ENCODE measurements around the gene ZNF462. TPM values are rescaled to one million over a fixed set of nuclear protein-coding genes. Genes with fewer than 3 reads are reported as not detected.
A peak's percentile ranks its signal among the peaks of the same experiment; 100 is the strongest.
"Not testable (repeated sequence)": the region's sequence is repeated elsewhere in the genome, so short reads cannot be mapped to it uniquely, and the experiment has no call there.

Gene ZNF462
- total RNA-seq, 1 donor from 2014 or later: 32.4 TPM

DNA sequence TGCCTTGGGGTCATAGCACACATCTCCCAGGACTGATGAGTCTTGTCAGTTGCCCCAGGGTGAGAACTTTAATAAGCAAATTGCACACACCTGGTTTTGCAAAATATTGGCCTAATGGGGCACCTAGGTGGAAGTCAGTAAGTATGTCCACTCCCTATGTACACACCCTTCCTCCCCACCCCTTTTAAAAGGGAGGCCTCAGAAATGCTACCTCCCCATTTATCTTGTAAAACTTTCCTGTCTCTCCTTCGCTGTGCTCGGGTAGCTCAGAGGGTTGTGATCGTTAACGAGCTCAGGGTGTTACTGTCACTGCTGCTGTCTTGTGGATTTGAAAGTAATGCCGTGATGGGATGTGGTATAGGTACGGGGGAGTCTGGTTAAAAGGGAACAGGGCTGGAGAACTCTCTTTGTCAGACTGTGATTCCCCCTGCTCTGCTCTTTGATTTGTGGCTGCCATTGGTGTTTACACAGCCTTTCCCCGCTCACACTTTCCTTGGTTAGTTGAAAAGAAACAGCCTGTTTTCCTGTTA is 26.2 kb downstream of the ZNF462 start:
- no peak for DNase-seq

DNA sequence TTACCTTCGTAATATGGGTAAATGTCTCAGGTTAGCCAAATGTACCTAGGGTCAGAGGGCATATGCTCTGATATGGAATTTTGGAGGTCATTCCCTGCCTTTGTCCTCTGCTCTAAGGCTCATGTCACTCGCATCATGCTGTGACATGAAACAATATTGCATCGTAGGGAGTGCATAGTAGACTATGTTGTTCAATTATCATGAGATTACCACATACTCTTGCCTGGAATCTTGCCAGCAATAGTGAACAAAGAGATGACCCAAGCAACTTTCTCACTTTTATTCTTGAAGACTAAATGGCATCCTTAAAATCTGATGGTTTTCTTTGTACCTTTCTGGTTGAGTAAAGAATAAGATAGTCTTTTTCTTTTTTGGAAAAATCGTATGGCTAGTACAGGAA is 27.6 kb downstream of the ZNF462 start:
- no peak for DNase-seq

DNA sequence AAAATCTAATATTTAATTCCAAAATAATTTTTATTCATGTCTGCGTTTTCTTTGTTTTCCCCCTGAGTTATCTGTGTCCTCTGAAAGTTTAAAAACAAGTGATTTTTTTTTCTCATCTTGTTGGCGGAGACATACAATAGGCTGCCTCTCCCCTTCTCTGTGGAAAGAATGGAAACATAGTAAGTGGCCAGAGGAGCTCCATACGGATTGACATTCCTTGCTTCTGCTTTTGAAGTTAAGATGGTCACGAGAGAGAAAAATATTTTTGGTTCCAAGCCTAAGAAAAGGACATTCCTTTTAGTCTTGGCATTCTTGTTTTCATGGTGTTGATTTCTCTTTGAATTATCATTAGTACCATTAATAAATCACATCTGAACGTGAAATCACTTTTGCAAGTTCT is 28.3 kb downstream of the ZNF462 start:
- DNase-seq: no peak

DNA sequence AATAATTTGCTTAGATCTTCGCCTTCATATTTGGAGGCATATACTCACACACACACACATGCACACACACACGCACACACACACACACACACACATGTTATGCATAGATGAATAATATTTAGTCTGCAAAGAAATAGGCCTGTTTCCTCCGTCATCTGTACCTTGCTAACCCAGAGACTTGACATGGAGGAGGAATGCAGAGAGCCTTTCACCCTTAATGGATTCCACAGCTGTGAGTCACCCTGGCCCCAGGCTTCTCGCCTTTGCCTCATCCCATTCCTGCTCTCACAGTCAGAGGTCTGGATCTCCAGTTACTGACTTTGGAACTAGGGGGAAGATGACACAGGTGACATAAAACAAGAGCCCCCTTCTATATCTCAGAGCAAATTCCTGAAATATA is 29.7 kb downstream of the ZNF462 start:
- DNase-seq: peak; percentile 46

DNA sequence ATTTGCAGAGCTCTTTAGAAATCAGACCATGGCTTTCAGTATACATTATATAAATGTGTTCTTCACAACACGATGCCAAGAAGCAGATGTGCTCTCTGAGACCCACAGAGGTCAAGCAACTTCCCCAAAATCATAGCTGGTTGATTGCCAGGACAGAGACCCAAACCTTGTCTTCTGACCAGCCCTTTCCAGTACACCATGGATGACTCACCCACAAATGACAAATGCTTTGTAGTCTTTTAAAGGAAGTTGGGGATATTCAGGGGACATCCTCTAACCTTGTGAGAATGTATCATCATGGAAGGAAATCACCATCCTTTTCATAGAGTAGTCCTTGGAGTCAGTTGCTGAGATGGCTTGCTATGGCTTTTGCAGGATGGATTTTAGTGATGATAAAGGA is 30.1 kb downstream of the ZNF462 start:
- no peak for DNase-seq

DNA sequence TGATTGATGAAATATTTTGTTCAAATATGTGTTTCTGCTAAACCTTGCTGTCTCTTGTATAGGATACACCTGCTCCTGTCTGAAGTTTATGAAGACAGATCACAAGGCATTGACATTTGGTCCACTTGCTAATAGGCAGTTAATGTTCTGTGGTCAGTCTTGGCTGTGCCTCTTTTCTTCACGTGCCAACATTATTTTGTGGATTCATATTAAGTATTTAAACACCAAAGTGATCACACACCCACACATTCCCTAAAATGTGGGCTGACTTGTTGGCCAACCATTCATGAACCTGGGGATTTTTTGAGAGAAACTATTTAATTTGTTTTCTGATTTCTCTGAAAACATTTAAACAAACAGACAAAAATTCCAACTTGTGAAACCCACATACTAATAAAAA is 33.7 kb downstream of the ZNF462 start:
- no peak for DNase-seq

DNA sequence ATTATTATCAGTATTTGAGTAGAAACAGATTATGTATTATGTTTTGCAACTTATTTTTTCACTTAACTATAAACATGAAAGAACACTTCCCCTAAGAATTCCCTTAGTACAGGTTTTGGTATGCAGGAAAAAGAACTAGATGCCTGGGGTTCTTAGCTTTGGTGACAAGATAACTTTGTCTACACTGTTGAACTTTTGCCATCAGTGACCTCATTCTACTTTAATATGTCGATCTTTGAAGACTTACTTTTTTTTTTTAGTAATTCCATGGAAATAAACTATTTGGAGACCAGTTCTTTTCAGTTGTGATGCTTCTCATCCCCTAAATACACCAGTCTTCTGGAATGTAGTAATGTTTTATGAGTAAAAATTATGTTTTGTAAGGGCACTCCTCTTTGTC is 34.3 kb downstream of the ZNF462 start:
- DNase-seq: no peak

DNA sequence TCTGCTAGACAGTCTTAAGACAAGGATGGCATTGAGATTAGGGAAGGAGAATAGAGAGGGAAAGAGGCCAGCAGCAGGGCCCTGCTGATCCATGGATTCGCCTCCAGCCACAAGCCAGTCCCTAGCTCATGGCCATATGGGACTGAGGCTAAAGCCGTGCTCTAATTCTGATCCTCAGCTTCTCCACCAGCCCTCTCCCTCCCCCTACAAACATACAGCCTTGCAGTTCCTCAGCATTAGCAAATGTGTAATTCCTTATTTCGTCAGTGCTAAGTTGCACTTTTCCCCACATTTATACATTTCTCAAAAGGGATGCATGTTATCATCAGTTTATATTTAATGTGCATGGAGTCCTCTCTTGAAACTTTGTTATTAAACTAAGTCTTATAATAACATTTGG is 34.8 kb downstream of the ZNF462 start:
- no peak for DNase-seq

DNA sequence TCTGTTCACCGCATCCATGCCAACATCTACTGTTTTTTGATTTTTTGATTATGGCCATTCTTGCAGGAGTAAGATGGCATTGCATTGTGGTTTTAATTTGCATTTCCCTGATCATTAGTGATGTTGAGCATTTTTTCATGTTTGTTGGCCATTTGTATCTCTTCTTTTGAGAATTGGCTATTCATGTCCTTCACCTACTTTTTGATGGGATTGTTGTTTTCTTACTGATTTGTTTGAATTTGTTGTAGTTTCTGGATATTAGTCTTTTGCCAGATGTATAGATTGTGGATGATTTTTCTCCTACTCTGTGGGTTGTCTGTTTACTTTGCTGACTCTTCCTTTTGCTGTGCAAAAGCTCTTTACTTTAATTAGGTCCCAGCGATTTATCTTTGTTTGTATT is 37.6 kb downstream of the ZNF462 start:
- not testable (repeated sequence) for DNase-seq

DNA sequence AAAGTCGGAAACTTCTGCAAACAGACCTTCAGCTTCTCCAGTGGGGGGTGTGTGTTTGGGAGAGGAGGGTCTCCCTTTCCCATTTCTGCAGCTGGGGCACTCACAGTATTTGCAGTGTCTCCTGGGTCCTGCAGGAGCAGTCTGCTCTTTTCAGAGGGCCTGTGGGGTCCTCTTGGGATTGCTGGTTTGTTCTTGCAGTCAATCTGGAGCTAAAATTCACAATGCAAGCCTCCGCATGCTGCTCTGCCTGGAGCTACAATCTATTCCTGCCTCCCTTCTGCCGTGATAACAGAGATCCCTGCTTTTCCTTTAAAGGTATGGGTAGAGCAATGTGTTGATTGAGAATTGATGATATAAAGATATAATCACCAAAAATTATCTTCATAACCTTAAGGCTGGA is 43.2 kb downstream of the ZNF462 start:
- no peak for DNase-seq

DNA sequence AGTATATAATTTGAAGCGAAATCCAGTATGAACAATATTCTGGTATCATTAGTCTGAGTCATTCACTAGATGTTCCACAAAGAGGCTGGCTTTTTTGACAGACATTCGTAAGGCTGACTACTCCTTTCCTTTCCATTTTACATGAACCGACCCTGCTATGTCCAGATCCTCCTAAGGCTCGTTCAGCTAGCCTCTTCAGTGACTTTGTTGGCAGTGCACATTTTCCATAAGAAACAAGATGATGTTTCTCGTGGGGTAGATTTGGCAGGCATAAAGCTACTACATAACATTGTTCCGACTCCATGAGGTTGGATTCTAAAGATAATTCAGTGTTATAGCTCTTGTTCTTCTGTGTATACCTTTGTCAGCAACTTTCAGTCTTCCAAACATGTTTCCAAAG is 49.0 kb downstream of the ZNF462 start:
- DNase-seq: no peak

DNA sequence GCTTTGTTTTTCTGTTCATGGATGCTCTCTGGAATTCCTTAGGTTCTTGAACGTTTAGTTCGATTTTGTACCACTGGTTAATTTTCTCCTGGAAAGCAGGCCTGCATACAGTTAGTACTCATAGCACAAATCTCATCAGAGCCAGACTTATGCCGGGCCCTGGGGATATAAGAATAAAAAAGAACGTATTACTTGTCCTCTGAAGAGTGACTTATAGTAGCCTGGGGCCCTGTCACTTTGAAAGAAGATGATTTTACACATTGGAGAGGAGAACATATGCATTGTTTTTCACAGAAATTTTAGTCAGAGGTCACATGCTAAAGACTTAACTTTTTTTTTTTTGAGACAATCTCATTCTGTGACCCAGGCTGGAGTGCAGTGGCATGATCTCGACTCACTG is 50.3 kb downstream of the ZNF462 start:
- no peak for DNase-seq

DNA sequence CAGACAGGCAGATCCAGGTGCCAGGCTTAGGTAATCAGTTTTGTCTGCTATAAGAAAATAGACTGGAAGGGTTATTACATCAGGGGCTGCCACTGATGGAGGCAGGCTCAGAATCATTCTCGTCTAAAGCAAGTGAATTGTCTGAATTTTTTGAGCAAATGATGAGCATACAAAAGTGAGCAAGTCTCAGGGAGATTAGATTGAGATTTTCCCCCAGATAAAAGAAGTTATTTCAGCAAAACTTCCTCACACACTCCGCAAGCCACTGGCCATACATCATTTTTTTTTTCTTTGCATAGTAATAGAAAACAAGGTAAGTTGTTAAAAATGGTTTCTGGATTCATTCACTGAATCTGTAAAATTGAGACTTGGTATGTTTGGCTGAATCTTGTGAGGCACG is 52.9 kb downstream of the ZNF462 start:
- no peak for DNase-seq

DNA sequence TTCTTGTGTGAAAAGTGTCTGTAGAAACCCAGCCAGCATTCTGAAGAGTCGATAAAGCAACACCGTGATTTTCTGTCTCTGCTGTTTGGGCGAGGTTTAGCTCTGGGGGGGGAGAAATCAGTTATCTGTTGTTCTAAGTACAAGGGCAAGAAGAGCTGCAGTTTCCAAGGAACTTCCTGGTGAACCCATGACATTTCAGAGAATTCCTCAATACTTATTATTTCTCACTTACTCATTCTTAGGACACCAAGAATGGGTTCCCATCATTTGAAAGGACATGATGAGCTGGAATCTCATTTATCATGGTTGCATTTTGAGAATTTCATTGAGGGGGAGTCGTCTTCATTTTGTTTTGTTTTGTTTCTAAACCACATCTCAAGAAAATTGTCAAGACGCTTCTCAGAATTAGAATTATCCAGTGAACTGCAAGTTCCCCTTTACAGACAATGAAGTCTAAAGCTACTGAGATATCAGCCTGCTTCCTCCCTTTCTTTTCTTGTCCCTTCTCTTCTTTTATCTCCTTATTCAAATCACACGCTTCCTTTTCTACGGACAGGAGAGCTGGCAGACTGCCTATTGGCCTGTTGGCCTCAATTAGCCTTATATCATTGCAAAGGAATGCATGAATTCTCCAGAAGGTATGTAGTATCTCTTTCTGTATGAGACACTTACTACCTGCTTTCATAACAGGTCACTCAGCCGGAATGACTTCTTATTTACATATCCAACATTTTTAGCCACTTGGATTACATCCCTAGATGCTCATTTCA is 53.7 kb downstream of the ZNF462 start:
- DNase-seq: peak; percentile 41

DNA sequence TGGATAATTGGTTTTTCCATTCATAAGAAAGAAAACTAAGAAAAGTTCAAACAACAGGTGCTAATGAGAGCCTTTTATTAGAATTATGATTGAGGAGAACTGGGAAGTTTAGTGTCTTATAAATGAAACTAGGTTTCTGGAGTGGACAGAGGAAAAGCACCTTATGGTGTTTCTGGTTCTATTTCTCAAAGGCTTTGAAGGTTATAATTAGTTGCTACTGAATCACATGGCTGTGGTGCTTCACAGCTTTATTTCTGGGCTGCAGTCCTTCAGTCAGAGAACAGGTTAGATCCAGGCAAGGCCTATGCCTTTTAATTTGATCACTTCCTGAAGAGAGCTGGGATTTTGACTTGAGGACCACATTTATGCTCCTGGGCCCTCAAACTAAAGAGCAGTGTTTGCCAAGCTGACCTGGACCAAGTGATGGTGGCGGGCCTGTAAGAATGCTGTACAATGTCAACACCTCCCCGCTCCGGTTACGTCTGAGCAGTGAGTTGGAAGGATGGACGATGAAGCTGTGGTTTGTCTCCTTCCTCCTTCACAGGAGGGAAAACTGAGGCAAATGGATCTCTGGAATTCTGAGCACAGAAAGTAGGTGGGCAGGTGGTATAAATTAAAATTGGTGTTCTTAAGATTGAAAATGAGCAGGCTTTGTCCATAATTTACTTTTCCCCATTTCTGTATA is 56.0 kb downstream of the ZNF462 start:
- DNase-seq: no peak

DNA sequence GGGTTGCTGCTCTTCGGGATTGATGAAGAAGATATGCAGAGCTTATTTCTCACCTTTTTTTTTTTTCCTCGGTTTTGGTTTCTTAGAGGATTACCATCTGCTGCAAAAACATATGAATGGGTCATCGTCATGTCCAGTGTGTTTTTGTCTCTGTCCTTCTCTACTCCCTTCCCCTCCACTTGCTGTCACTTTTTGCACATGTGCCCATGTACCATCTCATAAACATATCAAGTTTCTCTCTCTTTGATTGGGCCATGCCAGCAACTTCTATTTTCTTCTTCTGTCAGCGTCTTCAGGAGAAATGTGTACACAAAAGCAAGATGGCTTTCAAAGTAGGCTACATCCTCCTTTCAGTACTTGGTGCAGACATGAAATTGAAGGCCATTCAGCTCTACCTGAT is 57.1 kb downstream of the ZNF462 start:
- DNase-seq: no peak

DNA sequence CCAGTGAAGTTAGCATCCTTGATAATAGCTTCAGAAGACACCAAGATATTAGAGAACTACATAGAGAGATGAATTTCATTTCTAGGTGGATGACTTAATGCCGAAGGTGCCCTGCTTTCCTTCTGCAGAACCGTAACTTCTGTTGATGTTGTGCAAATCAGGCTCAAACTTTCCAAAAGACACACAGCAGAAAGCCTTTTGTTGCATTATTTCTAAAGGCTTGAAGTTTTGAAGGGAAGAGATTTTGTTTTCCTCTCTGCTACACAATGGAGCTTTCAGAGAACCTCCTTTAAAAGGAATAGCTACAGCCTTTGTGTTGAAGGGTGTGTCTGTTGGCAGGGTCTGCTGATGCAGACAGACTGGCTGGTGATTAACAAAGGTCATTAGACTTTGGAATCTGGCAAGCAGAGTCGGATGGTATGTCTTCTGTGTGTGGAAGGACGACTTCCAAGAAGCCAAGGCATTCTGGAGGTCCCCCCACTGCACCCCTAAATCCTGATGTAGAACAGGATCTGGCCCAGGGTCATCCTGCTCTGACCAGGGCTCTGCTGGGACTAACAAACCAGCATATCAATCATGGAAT is 57.8 kb downstream of the ZNF462 start:
- peak; percentile 31 for DNase-seq

DNA sequence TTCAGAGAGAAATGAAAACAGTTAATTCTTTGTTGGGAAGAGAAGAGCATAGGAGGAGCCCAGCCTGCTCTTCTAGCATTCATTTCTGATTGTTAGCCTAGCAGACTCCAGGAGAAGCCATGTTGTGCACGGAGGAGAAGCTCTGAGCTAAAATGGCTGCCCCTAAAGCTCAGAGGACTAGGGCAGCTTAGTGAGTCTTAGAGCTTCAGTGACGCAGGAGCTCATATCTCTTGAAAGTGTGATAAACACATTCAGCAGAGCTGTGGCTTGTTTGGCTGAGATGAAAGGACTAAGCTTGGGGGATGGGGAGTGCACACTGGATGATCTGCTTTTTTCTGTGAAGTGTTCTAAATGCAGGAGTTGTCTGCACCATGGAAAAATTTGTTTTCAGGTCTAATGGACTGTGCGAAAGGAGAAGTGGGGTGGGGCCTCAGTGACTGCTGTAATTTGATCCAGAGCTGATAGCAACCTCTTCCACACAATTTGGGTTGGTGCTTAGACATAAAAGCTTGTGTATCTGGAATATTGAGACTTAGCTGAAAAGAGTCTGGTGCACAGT is 58.5 kb downstream of the ZNF462 start:
- DNase-seq: peak; percentile 71

DNA sequence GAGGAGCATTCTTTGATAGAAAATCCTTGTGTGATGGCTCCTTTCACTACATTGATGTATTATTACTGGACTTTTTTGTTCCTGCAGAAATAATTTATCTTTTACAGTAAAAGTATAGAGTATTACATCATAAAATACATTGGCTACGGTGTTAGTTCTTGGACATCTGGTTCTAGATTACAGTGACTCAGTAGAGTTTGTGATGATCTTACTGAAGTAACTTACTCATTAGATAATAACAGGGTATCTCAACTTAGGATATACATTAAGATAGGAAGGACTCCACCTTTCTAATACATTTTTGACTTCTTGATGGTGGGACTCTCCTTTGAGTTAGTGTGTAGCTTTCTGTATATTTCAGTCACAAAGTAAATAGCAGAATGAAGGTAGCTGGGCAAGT is 59.1 kb downstream of the ZNF462 start:
- no peak for DNase-seq

DNA sequence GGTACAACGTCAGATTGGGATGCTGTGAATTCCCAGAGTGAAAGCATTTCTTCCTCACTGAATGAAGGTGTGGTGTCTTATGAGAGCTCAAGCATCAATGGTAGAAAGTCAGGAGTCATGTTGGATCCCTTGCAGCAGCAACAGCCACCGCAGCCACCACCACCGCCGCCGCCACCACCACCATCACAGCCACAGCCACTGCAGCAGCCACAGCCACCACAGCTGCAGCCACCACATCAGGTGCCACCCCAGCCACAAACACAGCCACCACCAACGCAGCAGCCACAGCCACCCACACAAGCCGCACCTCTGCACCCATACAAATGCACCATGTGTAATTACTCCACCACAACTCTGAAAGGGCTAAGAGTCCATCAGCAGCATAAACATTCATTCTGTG is 62.4 kb downstream of the ZNF462 start:
- DNase-seq: no peak

DNA sequence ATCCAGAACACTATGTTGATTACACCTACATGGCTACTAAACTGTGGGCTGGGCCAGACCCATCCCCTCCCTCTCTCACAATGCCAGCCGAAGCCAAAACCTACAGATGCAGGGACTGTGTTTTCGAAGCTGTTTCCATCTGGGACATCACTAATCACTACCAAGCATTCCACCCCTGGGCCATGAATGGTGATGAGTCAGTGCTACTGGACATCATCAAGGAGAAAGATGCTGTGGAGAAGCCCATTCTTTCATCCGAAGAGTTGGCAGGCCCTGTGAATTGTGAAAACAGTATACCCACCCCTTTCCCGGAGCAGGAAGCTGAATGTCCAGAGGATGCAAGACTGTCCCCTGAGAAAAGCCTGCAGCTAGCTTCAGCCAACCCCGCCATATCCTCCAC is 65.0 kb downstream of the ZNF462 start:
- DNase-seq: no peak

DNA sequence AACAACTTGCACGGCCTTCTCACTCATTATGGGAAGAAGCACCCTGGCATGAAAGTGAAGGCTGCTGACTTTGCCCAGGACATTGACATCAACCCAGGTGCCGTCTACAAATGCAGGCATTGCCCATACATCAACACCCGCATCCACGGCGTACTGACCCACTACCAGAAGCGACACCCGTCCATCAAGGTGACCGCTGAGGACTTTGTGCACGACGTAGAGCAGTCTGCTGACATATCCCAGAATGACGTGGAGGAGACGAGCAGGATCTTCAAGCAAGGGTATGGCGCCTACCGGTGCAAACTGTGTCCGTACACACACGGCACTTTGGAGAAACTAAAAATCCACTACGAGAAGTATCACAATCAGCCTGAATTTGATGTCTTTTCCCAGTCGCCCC is 65.4 kb downstream of the ZNF462 start:
- DNase-seq: no peak

DNA sequence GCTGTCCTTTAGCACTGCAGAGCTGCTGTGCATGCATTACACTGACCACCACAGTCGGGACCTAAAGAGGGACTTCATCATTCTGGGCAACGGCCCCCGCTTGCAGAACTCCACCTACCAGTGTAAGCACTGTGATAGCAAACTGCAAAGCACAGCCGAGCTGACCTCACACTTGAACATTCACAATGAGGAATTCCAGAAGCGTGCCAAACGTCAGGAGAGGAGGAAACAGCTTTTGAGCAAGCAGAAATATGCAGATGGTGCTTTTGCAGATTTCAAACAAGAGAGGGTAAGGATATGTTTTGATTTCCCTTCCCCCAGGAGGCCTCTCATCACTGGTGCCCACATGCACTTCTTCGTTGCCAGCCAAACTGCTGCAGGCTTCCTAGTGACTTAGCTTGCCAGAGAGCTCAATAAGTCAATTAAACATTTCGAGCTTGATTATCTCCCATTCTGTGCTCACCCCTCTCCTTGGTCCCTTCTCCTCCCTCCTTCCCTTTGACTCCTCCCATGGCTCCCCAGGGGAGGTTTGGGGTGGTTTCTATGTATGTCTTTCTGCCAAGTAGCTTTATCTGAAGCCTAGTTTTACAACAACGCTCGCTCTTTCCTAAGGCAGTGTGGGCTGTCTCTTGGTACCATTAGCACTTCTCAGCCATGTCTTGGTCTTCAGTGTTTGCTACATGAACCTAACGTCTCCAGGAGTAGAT is 66.7 kb downstream of the ZNF462 start:
- DNase-seq: peak; percentile 22

Data from tongue (tissue), 2 donors.